ENCODE results near the gene METTL25. TPM values are rescaled to one million over a fixed set of nuclear protein-coding genes. Genes with fewer than 3 reads are reported as not detected.

METTL25 gene
- total and polyA plus RNA-seq, 2 experiments from 2014 or later, result 7.6 to 14.3 TPM

DNA sequence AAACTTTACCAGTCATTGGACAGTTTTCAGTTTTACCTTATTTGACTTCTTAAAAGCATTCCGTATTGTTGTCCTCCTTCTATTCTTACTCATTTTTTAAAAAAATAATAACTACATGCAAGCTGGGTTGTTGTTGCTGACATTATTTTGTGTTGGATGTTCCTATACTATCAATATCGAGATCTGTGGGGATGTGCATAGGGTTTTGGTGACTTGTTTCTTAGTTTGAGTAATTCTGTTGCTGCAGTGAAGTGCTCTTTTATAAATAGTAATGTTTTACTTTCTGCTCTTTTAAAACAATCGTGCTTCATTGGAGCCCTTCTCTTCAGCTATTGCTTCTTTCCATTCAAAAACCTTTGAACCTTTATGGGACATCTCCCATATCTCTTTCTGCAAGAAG lies 79.4 kb downstream of the METTL25 start:
- Histone ChIP-seq H3K36me3 (ENCODE audit: insufficient read depth) (no peaks in the 10 kb centered on the region), H3K27ac (ENCODE audit: low read depth) (no peak overlapping the region), H3K9me2 (ENCODE audit: insufficient read depth) (no peaks in the 10 kb centered on the region), H3K79me2 (replicated peaks; ENCODE audit: insufficient read depth) (no peaks in the 10 kb centered on the region), H2AFZ (no peak overlapping the region), H3K27me3 (ENCODE audit: insufficient read depth) (no peaks in the 10 kb centered on the region), H3K4me1 (ENCODE audit: insufficient read depth) (no peaks in the 10 kb centered on the region), H3K4me3 (no peak overlapping the region), H4K20me1 (replicated peaks; ENCODE audit: insufficient read depth) (no peaks in the 10 kb centered on the region), H3F3A (replicated peaks; ENCODE audit: low read depth) (no peaks in the 10 kb centered on the region), H3K4me2 (no peak overlapping the region)
- ATAC-seq, result no peak
- H3K27me3 Mint-ChIP-seq (ENCODE audit: insufficient read depth, low read depth, poor library complexity), result no peaks in the 10 kb centered on the region
- H3K27ac Mint-ChIP-seq, result no peak overlapping the region
- no peak overlapping the region for H3K4me3 Mint-ChIP-seq
- no peaks in the 10 kb centered on the region for H3K4me1 Mint-ChIP-seq
- H3K9me3 Mint-ChIP-seq, result no peaks in the 10 kb centered on the region
- peaks cover 1% of the 10 kb centered on the region; the same call in 1 of the 3 replicates for H3K36me3 Mint-ChIP-seq (ENCODE audit: low read depth)
- no peak for DNase-seq (ENCODE audit: low spot score)
- TF ChIP-seq, protein P1, sequence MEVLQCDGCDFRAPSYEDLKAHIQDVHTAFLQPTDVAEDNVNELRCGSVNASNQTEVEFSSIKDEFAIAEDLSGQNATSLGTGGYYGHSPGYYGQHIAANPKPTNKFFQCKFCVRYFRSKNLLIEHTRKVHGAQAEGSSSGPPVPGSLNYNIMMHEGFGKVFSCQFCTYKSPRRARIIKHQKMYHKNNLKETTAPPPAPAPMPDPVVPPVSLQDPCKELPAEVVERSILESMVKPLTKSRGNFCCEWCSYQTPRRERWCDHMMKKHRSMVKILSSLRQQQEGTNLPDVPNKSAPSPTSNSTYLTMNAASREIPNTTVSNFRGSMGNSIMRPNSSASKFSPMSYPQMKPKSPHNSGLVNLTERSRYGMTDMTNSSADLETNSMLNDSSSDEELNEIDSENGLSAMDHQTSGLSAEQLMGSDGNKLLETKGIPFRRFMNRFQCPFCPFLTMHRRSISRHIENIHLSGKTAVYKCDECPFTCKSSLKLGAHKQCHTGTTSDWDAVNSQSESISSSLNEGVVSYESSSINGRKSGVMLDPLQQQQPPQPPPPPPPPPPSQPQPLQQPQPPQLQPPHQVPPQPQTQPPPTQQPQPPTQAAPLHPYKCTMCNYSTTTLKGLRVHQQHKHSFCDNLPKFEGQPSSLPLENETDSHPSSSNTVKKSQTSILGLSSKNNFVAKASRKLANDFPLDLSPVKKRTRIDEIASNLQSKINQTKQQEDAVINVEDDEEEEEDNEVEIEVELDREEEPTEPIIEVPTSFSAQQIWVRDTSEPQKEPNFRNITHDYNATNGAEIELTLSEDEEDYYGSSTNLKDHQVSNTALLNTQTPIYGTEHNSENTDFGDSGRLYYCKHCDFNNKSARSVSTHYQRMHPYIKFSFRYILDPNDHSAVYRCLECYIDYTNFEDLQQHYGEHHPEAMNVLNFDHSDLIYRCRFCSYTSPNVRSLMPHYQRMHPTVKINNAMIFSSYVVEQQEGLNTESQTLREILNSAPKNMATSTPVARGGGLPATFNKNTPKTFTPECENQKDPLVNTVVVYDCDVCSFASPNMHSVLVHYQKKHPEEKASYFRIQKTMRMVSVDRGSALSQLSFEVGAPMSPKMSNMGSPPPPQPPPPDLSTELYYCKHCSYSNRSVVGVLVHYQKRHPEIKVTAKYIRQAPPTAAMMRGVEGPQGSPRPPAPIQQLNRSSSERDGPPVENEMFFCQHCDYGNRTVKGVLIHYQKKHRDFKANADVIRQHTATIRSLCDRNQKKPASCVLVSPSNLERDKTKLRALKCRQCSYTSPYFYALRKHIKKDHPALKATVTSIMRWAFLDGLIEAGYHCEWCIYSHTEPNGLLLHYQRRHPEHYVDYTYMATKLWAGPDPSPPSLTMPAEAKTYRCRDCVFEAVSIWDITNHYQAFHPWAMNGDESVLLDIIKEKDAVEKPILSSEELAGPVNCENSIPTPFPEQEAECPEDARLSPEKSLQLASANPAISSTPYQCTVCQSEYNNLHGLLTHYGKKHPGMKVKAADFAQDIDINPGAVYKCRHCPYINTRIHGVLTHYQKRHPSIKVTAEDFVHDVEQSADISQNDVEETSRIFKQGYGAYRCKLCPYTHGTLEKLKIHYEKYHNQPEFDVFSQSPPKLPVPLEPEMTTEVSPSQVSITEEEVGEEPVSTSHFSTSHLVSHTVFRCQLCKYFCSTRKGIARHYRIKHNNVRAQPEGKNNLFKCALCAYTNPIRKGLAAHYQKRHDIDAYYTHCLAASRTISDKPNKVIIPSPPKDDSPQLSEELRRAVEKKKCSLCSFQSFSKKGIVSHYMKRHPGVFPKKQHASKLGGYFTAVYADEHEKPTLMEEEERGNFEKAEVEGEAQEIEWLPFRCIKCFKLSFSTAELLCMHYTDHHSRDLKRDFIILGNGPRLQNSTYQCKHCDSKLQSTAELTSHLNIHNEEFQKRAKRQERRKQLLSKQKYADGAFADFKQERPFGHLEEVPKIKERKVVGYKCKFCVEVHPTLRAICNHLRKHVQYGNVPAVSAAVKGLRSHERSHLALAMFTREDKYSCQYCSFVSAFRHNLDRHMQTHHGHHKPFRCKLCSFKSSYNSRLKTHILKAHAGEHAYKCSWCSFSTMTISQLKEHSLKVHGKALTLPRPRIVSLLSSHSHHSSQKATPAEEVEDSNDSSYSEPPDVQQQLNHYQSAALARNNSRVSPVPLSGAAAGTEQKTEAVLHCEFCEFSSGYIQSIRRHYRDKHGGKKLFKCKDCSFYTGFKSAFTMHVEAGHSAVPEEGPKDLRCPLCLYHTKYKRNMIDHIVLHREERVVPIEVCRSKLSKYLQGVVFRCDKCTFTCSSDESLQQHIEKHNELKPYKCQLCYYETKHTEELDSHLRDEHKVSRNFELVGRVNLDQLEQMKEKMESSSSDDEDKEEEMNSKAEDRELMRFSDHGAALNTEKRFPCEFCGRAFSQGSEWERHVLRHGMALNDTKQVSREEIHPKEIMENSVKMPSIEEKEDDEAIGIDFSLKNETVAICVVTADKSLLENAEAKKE (CRISPR knock-in tag; IDR thresholded peaks at IDR 0.05), result no peak
- TF ChIP-seq POLR2AphosphoS5 (IDR thresholded peaks at IDR 0.05; ENCODE audit: low read depth) (no peak), ZNF331 (CRISPR knock-in tag; IDR thresholded peaks at IDR 0.05; ENCODE audit: low read depth) (no peak), STAT1 (IDR thresholded peaks at IDR 0.05; ENCODE audit: unreplicated experiment) (no peak), EZH2 (IDR thresholded peaks at IDR 0.05; ENCODE audit: low read depth, unreplicated experiment) (no peak), JUNB (IDR thresholded peaks at IDR 0.05; ENCODE audit: unreplicated experiment) (no peak), CREB1 (CRISPR knock-in tag; IDR thresholded peaks at IDR 0.05; ENCODE audit: low read depth) (no peak), EZH2phosphoT487 (IDR thresholded peaks at IDR 0.05; ENCODE audit: unreplicated experiment) (no peak), ZNF114 (CRISPR knock-in tag; IDR thresholded peaks at IDR 0.05) (no peak), NANOG (IDR thresholded peaks at IDR 0.05; ENCODE audit: borderline replicate concordance) (no peak)
- TF ChIP-seq, protein P2, sequence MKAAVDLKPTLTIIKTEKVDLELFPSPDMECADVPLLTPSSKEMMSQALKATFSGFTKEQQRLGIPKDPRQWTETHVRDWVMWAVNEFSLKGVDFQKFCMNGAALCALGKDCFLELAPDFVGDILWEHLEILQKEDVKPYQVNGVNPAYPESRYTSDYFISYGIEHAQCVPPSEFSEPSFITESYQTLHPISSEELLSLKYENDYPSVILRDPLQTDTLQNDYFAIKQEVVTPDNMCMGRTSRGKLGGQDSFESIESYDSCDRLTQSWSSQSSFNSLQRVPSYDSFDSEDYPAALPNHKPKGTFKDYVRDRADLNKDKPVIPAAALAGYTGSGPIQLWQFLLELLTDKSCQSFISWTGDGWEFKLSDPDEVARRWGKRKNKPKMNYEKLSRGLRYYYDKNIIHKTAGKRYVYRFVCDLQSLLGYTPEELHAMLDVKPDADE (IDR thresholded peaks at IDR 0.05), result no peak
- TF ChIP-seq, protein P3, sequence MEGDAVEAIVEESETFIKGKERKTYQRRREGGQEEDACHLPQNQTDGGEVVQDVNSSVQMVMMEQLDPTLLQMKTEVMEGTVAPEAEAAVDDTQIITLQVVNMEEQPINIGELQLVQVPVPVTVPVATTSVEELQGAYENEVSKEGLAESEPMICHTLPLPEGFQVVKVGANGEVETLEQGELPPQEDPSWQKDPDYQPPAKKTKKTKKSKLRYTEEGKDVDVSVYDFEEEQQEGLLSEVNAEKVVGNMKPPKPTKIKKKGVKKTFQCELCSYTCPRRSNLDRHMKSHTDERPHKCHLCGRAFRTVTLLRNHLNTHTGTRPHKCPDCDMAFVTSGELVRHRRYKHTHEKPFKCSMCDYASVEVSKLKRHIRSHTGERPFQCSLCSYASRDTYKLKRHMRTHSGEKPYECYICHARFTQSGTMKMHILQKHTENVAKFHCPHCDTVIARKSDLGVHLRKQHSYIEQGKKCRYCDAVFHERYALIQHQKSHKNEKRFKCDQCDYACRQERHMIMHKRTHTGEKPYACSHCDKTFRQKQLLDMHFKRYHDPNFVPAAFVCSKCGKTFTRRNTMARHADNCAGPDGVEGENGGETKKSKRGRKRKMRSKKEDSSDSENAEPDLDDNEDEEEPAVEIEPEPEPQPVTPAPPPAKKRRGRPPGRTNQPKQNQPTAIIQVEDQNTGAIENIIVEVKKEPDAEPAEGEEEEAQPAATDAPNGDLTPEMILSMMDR (conservative IDR thresholded peaks at IDR 0.05; ENCODE audit: low read depth in 2 of 2), result no peak
- TF ChIP-seq, protein P4, sequence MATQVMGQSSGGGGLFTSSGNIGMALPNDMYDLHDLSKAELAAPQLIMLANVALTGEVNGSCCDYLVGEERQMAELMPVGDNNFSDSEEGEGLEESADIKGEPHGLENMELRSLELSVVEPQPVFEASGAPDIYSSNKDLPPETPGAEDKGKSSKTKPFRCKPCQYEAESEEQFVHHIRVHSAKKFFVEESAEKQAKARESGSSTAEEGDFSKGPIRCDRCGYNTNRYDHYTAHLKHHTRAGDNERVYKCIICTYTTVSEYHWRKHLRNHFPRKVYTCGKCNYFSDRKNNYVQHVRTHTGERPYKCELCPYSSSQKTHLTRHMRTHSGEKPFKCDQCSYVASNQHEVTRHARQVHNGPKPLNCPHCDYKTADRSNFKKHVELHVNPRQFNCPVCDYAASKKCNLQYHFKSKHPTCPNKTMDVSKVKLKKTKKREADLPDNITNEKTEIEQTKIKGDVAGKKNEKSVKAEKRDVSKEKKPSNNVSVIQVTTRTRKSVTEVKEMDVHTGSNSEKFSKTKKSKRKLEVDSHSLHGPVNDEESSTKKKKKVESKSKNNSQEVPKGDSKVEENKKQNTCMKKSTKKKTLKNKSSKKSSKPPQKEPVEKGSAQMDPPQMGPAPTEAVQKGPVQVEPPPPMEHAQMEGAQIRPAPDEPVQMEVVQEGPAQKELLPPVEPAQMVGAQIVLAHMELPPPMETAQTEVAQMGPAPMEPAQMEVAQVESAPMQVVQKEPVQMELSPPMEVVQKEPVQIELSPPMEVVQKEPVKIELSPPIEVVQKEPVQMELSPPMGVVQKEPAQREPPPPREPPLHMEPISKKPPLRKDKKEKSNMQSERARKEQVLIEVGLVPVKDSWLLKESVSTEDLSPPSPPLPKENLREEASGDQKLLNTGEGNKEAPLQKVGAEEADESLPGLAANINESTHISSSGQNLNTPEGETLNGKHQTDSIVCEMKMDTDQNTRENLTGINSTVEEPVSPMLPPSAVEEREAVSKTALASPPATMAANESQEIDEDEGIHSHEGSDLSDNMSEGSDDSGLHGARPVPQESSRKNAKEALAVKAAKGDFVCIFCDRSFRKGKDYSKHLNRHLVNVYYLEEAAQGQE (IDR thresholded peaks at IDR 0.05; ENCODE audit: unreplicated experiment), result no peak
